Upper lobe of right lung (tissue), 1 donor: ENCODE data around the gene PATL2. TPM values are rescaled to one million over a fixed set of nuclear protein-coding genes. Genes with fewer than 3 reads are reported as not detected.
A peak's percentile ranks its signal among the peaks of the same experiment; 100 is the strongest.

ENCODE experiments used
- ATAC-seq: fragments of 200-7000 bp; cut with Tn5 transposase; one replicate; pipeline ENCODE4 v1.9.1; 2020; ENCODE audit warnings: mild to moderate bottlenecking, moderate library complexity
- DNase-seq: peaks from one replicate; pipeline ENCODE4 v3.0.0-alpha.2; 2020
- H3K27ac ChIP-seq: fragments of 200-600 bp; one replicate; pipeline ENCODE4 v1.8.0; 2022
- H3K27me3 ChIP-seq: fragments of 200-600 bp; one replicate; pipeline ENCODE4 v1.8.0; 2022; ENCODE audit warnings: mild to moderate bottlenecking
- H3K36me3 ChIP-seq: fragments of 200-600 bp; one replicate; pipeline ENCODE4 v1.8.0; 2022
- H3K4me1 ChIP-seq: fragments of 200-600 bp; one replicate; pipeline ENCODE4 v1.8.0; 2022
- H3K4me3 ChIP-seq: fragments of 200-600 bp; one replicate; pipeline ENCODE4 v1.8.0; 2022; ENCODE audit warnings: mild to moderate bottlenecking
- H3K9me3 ChIP-seq: fragments of 200-600 bp; one replicate; pipeline ENCODE4 v1.8.0; 2022
- intact Hi-C: fragments of 100-400 bp; cut with DNase I; formaldehyde crosslinking; loops from one replicate; pipeline ENCODE4 v1.11.0; 2022
- total RNA-seq: library from RNA; stranded (reverse); fragmentation: NEBNext Ultra II Directional; extraction: Animal tissue kit (Norgen Biotek cat#: 25700); gene quantifications from one replicate; pipeline ENCODE4 v1.2.1, GENCODE V29; 2021
- TF ChIP-seq, protein P1 (sequence below): fragments of 200-600 bp; IDR thresholded peaks from one replicate; pipeline ENCODE4 v1.8.0; 2022; ENCODE audit warnings: antibody characterized with exemption
- donor health status: DM: no; HTN: yes; CAD: no; lungs with severe emphysema.

PATL2 gene
- total RNA-seq, 1 donor from 2014 or later = 3.7 TPM

DNA sequence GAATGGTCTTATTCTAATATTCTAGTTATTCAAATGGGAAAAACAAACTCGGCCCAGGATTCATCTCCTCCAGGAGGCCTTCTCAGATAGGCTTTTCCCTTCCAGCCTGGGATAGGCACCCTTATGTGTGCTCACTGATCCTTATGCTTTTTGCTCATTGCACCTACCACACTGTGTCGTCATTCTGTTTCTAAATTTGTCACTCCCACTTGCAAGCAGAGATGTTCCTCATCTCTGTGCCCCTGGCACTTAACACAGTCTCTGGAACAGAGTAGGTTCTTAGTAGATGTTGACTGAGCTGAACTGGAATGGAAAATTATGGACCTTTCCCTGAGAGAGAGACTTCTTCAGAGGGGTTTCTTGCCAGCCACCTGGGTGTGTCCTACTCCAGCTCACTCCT is 28.9 kb downstream of the PATL2 start:
- peaks cover 16% of the 10 kb centered on the region for H3K4me1 ChIP-seq
- TF ChIP-seq, protein P1, sequence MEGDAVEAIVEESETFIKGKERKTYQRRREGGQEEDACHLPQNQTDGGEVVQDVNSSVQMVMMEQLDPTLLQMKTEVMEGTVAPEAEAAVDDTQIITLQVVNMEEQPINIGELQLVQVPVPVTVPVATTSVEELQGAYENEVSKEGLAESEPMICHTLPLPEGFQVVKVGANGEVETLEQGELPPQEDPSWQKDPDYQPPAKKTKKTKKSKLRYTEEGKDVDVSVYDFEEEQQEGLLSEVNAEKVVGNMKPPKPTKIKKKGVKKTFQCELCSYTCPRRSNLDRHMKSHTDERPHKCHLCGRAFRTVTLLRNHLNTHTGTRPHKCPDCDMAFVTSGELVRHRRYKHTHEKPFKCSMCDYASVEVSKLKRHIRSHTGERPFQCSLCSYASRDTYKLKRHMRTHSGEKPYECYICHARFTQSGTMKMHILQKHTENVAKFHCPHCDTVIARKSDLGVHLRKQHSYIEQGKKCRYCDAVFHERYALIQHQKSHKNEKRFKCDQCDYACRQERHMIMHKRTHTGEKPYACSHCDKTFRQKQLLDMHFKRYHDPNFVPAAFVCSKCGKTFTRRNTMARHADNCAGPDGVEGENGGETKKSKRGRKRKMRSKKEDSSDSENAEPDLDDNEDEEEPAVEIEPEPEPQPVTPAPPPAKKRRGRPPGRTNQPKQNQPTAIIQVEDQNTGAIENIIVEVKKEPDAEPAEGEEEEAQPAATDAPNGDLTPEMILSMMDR = no peak
- no peaks in the 10 kb centered on the region for H3K27me3 ChIP-seq
- H3K27ac ChIP-seq = peak overlapping the region; percentile 71
- intact Hi-C loops = no loop called here
- H3K36me3 ChIP-seq = no peaks in the 10 kb centered on the region
- ATAC-seq (peak; percentile 82), DNase-seq (no peak)
- no peaks in the 10 kb centered on the region for H3K9me3 ChIP-seq
- no peak overlapping the region for H3K4me3 ChIP-seq

DNA sequence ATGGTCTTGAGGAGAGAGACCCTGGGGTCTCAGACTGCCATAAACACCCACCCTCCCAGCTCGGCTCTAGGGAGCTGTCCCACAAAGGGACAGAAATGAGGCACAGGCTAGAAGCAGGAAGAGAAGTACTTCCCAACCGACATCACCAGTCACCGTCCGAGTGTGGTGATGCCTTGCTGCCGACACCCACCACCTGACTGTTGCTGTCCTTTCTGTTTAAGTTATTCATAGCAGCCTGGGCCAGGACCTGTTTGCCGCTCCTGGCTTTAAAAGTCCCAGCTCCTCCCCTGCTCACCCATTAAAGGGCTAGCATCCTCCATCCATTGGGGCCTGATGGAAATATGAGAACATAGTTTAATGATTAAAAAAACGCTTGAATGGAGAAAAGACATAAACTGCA is 34.4 kb downstream of the PATL2 start:
- Histone ChIP-seq H3K27me3 (no peaks in the 10 kb centered on the region), H3K4me3 (no peak overlapping the region), H3K9me3 (no peaks in the 10 kb centered on the region), H3K27ac (peak overlapping the region; percentile 45), H3K4me1 (no peaks in the 10 kb centered on the region), H3K36me3 (no peaks in the 10 kb centered on the region)
- TF ChIP-seq, protein P1 = no peak
- ATAC-seq (peak; percentile 45), DNase-seq (no peak)
- intact Hi-C loops = no loop called here

DNA sequence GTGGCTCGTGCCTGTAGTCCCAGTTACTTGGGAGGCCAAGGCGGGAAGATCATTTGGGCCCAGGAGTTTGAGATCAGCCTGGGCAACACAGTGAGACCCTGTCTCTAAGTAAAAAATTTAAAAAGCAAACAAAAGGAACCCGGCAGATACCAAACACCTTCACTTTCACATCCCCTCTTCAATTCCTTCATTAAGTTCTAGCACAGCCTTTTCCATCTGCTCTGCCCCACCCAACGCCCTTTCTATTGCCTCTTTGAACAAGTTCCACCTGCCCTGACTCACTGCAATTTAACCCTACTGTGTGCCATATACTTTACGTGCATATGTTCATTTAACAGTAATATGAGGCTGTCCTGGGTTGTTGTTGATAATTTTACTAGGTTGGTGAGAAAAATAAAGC is 35.2 kb downstream of the PATL2 start:
- no peaks in the 10 kb centered on the region for H3K36me3 ChIP-seq
- TF ChIP-seq, protein P1 = no peak
- no peak for ATAC-seq
- no peak for DNase-seq
- H3K9me3 ChIP-seq = no peaks in the 10 kb centered on the region
- no peaks in the 10 kb centered on the region for H3K4me1 ChIP-seq
- H3K4me3 ChIP-seq = no peak overlapping the region
- peak overlapping the region; percentile 45 for H3K27ac ChIP-seq
- H3K27me3 ChIP-seq = no peaks in the 10 kb centered on the region
- intact Hi-C loops = no loop called here

DNA sequence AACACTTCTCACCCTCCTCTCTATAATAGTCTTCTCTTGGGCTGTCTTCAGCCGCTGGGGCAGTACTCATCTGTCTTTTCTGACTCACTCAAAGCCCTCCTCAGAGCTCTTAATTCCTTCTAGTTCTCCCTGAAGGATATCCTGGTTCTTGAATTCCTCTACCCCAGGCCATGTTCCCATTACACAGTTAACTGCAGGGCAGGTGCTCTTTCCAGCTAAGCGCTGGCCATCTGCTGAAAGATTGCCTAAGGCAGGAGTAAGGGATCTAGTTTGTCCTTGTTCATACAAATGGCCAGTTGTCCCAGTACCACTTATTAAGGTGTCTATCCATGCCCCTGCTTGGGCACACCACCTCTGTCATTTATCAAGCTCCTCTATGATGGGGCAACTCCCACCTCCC is 37.5 kb downstream of the PATL2 start:
- ATAC-seq = no peak

DNA sequence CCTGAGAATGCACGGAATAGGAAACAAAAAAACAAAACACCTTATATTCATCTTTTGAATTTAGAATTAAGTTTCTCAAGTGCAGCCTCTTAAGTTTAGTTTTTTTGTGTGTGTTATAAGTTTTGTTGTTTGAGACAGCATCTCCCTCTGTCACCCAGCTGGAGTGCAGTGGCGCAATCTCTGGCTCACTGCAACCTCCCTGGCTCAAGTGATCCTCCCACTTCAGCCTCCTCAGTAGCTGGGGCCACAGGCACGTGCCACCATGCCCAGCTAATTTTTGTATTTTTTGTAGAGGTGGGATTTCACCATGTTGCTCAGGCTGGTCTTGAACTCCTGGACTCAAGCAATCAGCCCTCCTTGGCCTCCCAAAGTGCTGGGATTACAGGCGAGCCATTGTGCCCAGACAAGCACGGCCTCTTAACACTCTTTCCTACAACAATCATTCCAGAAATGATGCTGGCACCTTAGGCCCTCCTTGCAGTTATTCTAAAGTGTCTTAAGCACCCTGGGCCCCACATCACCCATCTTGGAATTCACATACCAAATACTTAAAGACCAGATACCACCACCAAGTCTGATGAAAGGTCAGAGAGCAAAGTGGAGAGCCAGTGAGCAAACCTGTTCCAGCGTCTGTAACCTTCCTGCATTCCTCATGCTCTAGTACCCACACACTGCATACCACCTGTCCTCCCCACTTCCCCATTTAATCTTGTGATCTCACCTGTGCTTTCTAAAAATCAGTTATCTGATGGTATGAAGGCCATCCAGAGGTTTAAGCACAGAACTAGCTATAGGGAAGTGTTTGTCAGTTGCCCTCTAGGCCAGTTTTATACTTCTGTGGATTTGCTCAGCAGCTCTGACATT is 40.8 kb downstream of the PATL2 start:
- no peaks in the 10 kb centered on the region for H3K27me3 ChIP-seq
- intact Hi-C loops = no loop called here
- H3K36me3 ChIP-seq = no peaks in the 10 kb centered on the region
- DNase-seq = no peak
- ATAC-seq = peak; percentile 71
- TF ChIP-seq, protein P1 = no peak
- no peaks in the 10 kb centered on the region for H3K4me1 ChIP-seq
- H3K27ac ChIP-seq = no peak overlapping the region
- no peak overlapping the region for H3K4me3 ChIP-seq
- H3K9me3 ChIP-seq = no peaks in the 10 kb centered on the region

More for the DNA sequence above, 37.5 kb downstream of the PATL2 start:
- DNase-seq = no peak
- Histone ChIP-seq H3K9me3 (no peaks in the 10 kb centered on the region), H3K4me1 (no peaks in the 10 kb centered on the region), H3K27ac (no peak overlapping the region), H3K4me3 (no peak overlapping the region), H3K36me3 (no peaks in the 10 kb centered on the region), H3K27me3 (no peaks in the 10 kb centered on the region)
- intact Hi-C loops = no loop called here
- TF ChIP-seq, protein P1 = no peak
